Fibroblast of mammary gland (primary cell): ENCODE measurements around the gene GAL.

ENCODE experiments used
- DNase-seq: peaks from one replicate; pipeline ENCODE4 v3.0.0-alpha.2; 2010; ENCODE audit warnings: low read depth
- H3K4me3 ChIP-seq: 2 replicates; pipeline ENCODE4 v1.5.1; 2011; ENCODE audit warnings: low read depth, mild to moderate bottlenecking, low read length, moderate library complexity; ENCODE audit not compliant: control insufficient read depth
- CTCF ChIP-seq: conservative IDR thresholded peaks from 2 replicates; pipeline ENCODE4 v1.5.1; 2011; ENCODE audit warnings: low read depth, low read length, inconsistent platforms; ENCODE audit not compliant: control insufficient read depth, insufficient read depth

The GAL gene

GRCh38 chr11:68692871-68693483 is 8.6 kb downstream of the GAL start:
- no peak overlapping the region for H3K4me3 ChIP-seq
- TF ChIP-seq CTCF, result no peak
- DNase-seq, result no peak

GRCh38 chr11:68693484-68693882 is 9.1 kb downstream of the GAL start:
- TF ChIP-seq CTCF, result no peak
- no peak overlapping the region for H3K4me3 ChIP-seq
- DNase-seq, result no peak

GRCh38 chr11:68694431-68695297 is 10.3 kb downstream of the GAL start:
- no peak for DNase-seq
- TF ChIP-seq CTCF, result no peak

GRCh38 chr11:68695531-68695930 is 11.2 kb downstream of the GAL start:
- no peak for DNase-seq
- TF ChIP-seq CTCF, result no peak
- no peak overlapping the region for H3K4me3 ChIP-seq

More at GRCh38 chr11:68694431-68695297, 10.3 kb downstream of the GAL start:
- H3K4me3 ChIP-seq, result no peak overlapping the region

- H3K4me3 ChIP-seq, result no peak overlapping the region
- TF ChIP-seq CTCF, result no peak
- DNase-seq, result no peak
These were observed 14.6 kb downstream of the GAL start for GRCh38 chr11:68698993-68699392.

- TF ChIP-seq CTCF, result no peak
- no peak overlapping the region for H3K4me3 ChIP-seq
- no peak for DNase-seq
These were observed 20.5 kb downstream of the GAL start for GRCh38 chr11:68704887-68705286.

GRCh38 chr11:68707527-68707926 is 23.2 kb downstream of the GAL start:
- no peak for DNase-seq
- no peak overlapping the region for H3K4me3 ChIP-seq
- TF ChIP-seq CTCF, result no peak
